ENCODE measurements around the gene LMX1A.
A peak's percentile ranks its signal among the peaks of the same experiment; 100 is the strongest.

The LMX1A gene

DNA sequence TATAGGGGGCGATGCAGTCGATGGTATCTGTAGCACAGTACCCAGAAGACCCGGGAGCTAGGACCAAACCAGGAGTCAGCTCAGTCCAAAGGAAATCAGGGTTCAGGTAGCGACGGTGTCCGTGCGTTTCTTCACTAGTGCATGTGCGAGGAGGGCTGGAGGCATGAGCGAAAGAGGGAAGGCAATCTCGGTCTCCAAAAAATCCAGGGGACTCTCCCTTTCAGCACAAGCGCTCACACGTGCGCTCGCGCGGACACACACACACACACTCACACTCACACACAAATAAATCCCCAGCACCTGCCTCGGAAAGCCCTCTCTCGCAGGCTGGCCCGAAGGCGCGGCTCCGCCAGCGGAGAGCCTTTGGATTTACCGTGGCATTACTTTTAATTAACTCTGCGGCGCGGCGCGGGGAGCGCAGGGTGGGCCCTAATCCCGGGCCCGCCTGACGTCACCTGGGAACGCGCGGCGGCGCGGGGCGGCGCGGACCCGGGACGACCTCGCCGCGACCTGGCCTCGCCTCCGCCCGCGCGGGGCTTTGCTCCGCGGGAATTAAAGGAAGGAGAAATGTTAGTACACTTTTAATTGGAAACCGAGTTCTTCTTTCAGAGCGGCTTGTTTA, 121.2 kb downstream of the LMX1A start (continued):
- TF ChIP-seq, protein P1, sequence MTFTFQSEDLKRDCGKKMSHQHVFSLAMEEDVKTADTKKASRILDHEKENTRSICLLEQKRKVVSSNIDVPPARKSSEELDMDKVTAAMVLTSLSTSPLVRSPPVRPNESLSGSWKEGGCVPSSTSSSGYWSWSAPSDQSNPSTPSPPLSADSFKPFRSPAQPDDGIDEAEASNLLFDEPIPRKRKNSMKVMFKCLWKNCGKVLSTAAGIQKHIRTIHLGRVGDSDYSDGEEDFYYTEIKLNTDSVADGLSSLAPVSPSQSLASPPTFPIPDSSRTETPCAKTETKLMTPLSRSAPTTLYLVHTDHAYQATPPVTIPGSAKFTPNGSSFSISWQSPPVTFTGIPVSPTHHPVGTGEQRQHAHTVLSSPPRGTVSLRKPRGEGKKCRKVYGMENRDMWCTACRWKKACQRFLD (tag by site-specific recombination; IDR thresholded peaks at IDR 0.05), result no peak
- TF ChIP-seq ZNF48 (tag by site-specific recombination; IDR thresholded peaks at IDR 0.05) (no peak), ZNF433 (tag by site-specific recombination; IDR thresholded peaks at IDR 0.05; ENCODE audit: low read depth) (no peak), KLF8 (tag by site-specific recombination; IDR thresholded peaks at IDR 0.05) (0 out of 2 replicates have a peak, but pooled peaks have one; percentile 48), MEIS1 (CRISPR knock-in tag; IDR thresholded peaks at IDR 0.05; ENCODE audit: borderline replicate concordance) (no peak), ZNF660 (tag by site-specific recombination; IDR thresholded peaks at IDR 0.05) (peak; percentile 68; the same call in 1 of the 2 replicates), ZIC2 (tag by site-specific recombination; IDR thresholded peaks at IDR 0.05) (peak; percentile 15; the same call in 1 of the 2 replicates), IKZF3 (tag by site-specific recombination; IDR thresholded peaks at IDR 0.05) (peak; percentile 79), ZNF324 (tag by site-specific recombination; IDR thresholded peaks at IDR 0.05) (no peak; the same call in 1 of the 2 replicates), ZNF184 (tag by site-specific recombination; IDR thresholded peaks at IDR 0.05) (0 out of 2 replicates have a peak, but pooled peaks have one; percentile 47), ZNF114 (tag by site-specific recombination; IDR thresholded peaks at IDR 0.05) (no peak), ZNF221 (tag by site-specific recombination; IDR thresholded peaks at IDR 0.05; ENCODE audit: borderline replicate concordance) (no peak), ZNF341 (tag by site-specific recombination; IDR thresholded peaks at IDR 0.05; ENCODE audit: low read depth) (no peak), MZF1 (tag by site-specific recombination; IDR thresholded peaks at IDR 0.05; ENCODE audit: borderline replicate concordance) (no peak), ZNF510 (tag by site-specific recombination; IDR thresholded peaks at IDR 0.05; ENCODE audit: insufficient replicate concordance) (no peak), PRDM1 (tag by site-specific recombination; IDR thresholded peaks at IDR 0.05) (peak; percentile 66), KLF10 (tag by site-specific recombination; IDR thresholded peaks at IDR 0.05) (0 out of 2 replicates have a peak, but pooled peaks have one; percentile 33), ZBTB8A (tag by site-specific recombination; IDR thresholded peaks at IDR 0.05) (0 out of 2 replicates have a peak, but pooled peaks have one; percentile 5), REPIN1 (tag by site-specific recombination; IDR thresholded peaks at IDR 0.05; ENCODE audit: low read depth) (no peak), SP3 (tag by site-specific recombination; IDR thresholded peaks at IDR 0.05) (no peak)
- TF ChIP-seq, protein P2, sequence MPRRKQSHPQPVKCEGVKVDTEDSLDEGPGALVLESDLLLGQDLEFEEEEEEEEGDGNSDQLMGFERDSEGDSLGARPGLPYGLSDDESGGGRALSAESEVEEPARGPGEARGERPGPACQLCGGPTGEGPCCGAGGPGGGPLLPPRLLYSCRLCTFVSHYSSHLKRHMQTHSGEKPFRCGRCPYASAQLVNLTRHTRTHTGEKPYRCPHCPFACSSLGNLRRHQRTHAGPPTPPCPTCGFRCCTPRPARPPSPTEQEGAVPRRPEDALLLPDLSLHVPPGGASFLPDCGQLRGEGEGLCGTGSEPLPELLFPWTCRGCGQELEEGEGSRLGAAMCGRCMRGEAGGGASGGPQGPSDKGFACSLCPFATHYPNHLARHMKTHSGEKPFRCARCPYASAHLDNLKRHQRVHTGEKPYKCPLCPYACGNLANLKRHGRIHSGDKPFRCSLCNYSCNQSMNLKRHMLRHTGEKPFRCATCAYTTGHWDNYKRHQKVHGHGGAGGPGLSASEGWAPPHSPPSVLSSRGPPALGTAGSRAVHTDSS (tag by site-specific recombination; IDR thresholded peaks at IDR 0.05), result no peak
- TF ChIP-seq, protein P3, sequence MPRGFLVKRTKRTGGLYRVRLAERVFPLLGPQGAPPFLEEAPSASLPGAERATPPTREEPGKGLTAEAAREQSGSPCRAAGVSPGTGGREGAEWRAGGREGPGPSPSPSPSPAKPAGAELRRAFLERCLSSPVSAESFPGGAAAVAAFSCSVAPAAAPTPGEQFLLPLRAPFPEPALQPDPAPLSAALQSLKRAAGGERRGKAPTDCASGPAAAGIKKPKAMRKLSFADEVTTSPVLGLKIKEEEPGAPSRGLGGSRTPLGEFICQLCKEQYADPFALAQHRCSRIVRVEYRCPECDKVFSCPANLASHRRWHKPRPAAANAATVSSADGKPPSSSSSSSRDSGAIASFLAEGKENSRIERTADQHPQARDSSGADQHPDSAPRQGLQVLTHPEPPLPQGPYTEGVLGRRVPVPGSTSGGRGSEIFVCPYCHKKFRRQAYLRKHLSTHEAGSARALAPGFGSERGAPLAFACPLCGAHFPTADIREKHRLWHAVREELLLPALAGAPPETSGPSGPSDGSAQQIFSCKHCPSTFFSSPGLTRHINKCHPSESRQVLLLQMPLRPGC (tag by site-specific recombination; IDR thresholded peaks at IDR 0.05), result peak; percentile 29; the same call in 1 of the 2 replicates
- TF ChIP-seq, protein P4, sequence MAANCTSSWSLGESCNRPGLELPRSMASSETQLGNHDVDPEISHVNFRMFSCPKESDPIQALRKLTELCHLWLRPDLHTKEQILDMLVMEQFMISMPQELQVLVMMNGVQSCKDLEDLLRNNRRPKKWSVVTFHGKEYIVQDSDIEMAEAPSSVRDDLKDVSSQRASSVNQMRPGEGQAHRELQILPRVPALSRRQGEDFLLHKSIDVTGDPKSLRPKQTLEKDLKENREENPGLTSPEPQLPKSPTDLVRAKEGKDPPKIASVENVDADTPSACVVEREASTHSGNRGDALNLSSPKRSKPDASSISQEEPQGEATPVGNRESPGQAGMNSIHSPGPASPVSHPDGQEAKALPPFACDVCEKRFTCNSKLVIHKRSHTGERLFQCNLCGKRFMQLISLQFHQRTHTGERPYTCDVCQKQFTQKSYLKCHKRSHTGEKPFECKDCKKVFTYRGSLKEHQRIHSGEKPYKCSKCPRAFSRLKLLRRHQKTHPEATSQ (tag by site-specific recombination; IDR thresholded peaks at IDR 0.05), result no peak
- TF ChIP-seq, protein P5, sequence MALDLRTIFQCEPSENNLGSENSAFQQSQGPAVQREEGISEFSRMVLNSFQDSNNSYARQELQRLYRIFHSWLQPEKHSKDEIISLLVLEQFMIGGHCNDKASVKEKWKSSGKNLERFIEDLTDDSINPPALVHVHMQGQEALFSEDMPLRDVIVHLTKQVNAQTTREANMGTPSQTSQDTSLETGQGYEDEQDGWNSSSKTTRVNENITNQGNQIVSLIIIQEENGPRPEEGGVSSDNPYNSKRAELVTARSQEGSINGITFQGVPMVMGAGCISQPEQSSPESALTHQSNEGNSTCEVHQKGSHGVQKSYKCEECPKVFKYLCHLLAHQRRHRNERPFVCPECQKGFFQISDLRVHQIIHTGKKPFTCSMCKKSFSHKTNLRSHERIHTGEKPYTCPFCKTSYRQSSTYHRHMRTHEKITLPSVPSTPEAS (tag by site-specific recombination; IDR thresholded peaks at IDR 0.05), result peak; percentile 74
- TF ChIP-seq, protein P6, sequence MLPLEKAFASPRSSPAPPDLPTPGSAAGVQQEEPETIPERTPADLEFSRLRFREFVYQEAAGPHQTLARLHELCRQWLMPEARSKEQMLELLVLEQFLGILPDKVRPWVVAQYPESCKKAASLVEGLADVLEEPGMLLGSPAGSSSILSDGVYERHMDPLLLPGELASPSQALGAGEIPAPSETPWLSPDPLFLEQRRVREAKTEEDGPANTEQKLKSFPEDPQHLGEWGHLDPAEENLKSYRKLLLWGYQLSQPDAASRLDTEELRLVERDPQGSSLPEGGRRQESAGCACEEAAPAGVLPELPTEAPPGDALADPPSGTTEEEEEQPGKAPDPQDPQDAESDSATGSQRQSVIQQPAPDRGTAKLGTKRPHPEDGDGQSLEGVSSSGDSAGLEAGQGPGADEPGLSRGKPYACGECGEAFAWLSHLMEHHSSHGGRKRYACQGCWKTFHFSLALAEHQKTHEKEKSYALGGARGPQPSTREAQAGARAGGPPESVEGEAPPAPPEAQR (tag by site-specific recombination; IDR thresholded peaks at IDR 0.05), result no peak
- TF ChIP-seq, protein P7, sequence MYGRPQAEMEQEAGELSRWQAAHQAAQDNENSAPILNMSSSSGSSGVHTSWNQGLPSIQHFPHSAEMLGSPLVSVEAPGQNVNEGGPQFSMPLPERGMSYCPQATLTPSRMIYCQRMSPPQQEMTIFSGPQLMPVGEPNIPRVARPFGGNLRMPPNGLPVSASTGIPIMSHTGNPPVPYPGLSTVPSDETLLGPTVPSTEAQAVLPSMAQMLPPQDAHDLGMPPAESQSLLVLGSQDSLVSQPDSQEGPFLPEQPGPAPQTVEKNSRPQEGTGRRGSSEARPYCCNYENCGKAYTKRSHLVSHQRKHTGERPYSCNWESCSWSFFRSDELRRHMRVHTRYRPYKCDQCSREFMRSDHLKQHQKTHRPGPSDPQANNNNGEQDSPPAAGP (tag by site-specific recombination; IDR thresholded peaks at IDR 0.05), result peak; percentile 58; the same call in 1 of the 2 replicates
- TF ChIP-seq, protein P8, sequence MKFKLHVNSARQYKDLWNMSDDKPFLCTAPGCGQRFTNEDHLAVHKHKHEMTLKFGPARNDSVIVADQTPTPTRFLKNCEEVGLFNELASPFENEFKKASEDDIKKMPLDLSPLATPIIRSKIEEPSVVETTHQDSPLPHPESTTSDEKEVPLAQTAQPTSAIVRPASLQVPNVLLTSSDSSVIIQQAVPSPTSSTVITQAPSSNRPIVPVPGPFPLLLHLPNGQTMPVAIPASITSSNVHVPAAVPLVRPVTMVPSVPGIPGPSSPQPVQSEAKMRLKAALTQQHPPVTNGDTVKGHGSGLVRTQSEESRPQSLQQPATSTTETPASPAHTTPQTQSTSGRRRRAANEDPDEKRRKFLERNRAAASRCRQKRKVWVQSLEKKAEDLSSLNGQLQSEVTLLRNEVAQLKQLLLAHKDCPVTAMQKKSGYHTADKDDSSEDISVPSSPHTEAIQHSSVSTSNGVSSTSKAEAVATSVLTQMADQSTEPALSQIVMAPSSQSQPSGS (tag by site-specific recombination; IDR thresholded peaks at IDR 0.05; ENCODE audit: low read depth), result peak; percentile 71

All from HEK293 (cell line).